Stimulated activated memory B cell treated with anti-CD40 and anti-IgM and Interleukin-4, amounts not matched to agents 10 μg/mL and 1 μg/mL and 100 μg/mL, for 72 hours (primary cell): ENCODE measurements around the gene TFCP2.

ENCODE experiments used
- ATAC-seq: fragments of 150-1000 bp; cut with Tn5 transposase; 2 replicates; pipeline ENCODE4 v1.10.0; 2021
- H3K27ac Mint-ChIP-seq: one replicate; pipeline ENCODE4 v1.8.0; 2022; ENCODE audit warnings: mild to moderate bottlenecking, mixed read lengths
- H3K27me3 Mint-ChIP-seq: one replicate; pipeline ENCODE4 v1.8.0; 2022; ENCODE audit warnings: mixed read lengths
- H3K36me3 Mint-ChIP-seq: one replicate; pipeline ENCODE4 v1.8.0; 2022; ENCODE audit warnings: mixed read lengths
- H3K4me1 Mint-ChIP-seq: one replicate; pipeline ENCODE4 v1.8.0; 2022; ENCODE audit warnings: mixed read lengths
- H3K4me3 Mint-ChIP-seq: one replicate; pipeline ENCODE4 v1.8.0; 2022; ENCODE audit warnings: mild to moderate bottlenecking, moderate library complexity, mixed read lengths
- H3K9me3 Mint-ChIP-seq: one replicate; pipeline ENCODE4 v1.8.0; 2022; ENCODE audit warnings: mixed read lengths

The TFCP2 gene

DNA sequence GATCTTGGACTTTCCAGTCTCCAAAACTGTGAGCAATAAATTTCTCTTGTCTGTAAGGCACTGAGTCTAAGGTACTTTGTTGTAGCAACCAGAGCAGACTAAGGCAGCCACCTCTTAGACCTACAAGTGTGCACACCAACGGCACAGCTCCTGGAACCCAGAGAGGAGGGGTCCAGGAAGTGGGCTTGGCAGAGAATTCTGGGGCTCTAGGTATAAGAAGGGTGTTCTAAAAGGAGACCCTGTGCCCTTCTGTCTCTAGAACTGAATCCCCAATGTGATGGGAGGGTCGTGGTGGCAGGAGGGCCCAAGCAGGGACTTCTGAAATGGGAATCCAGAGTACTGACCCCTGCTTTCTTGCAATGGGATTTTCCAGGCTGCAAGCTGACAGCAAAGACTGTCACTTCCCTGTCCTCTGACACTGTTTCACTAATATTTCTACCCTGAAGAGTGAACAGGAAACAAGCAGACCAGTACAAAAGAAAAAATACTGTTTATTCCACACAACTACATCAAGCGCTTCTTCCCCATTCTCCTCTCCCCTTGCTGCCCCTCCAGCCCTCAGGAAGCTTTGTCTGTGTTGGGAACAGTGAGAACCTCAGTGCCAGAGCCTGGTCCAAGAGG is 13.6 kb upstream of the TFCP2 start:
- H3K4me1 Mint-ChIP-seq, result peaks cover 32% of the 10 kb centered on the region
- no peaks in the 10 kb centered on the region for H3K27me3 Mint-ChIP-seq
- no peak for ATAC-seq
- no peak overlapping the region for H3K4me3 Mint-ChIP-seq
- H3K27ac Mint-ChIP-seq, result peak overlapping the region; percentile 12
- H3K36me3 Mint-ChIP-seq, result peaks cover 1% of the 10 kb centered on the region
- H3K9me3 Mint-ChIP-seq, result no peaks in the 10 kb centered on the region

DNA sequence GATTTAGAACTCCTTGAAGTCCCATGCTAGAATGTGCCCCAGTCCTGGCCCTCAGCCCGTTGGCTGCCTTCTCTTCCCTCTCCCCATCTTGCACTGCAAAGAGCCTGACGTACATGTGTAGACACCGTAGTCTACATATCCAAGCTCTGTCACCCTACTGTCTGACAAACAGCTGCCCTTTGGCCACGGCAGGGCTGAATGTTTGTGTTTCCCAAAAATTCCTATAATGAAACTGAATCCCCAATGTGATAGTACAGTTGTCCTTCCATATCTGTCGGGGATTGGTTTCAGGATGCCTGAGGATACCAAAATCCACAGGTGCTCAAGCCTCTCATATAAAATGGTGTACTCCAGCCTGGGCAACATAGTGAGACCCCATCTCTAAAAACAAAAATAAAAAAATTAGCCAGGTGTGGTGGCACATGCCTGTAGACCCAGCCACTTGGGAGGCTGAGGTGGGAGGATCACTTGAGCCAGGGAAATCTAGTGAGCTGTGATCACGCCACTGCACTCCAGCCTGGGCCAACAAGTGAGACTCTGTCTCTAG is 12.3 kb upstream of the TFCP2 start:
- H3K4me3 Mint-ChIP-seq, result no peak overlapping the region
- peaks cover 32% of the 10 kb centered on the region for H3K4me1 Mint-ChIP-seq
- H3K36me3 Mint-ChIP-seq, result no peaks in the 10 kb centered on the region
- H3K27ac Mint-ChIP-seq, result no peak overlapping the region
- H3K9me3 Mint-ChIP-seq, result no peaks in the 10 kb centered on the region
- no peak for ATAC-seq
- no peaks in the 10 kb centered on the region for H3K27me3 Mint-ChIP-seq

DNA sequence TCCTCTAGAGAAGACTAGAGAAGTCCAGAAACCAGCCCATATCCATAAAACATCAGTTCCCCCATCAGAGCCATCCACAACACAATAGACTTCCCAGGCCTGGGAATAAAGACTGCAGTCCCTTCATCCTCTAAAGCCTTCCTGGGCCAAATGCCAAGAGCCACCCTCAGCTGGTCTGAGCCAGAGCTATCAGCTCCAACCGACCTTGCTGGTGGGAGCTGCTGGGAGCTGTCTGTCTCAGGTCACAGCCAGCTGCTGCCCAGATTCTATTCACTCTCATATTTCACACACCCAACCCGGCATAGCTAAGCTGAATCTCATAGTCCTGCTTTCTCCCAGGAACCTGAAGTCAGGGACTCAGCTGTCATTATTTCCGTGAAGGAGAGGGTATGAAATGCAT is 10.9 kb upstream of the TFCP2 start:
- peaks cover 25% of the 10 kb centered on the region for H3K4me1 Mint-ChIP-seq
- no peaks in the 10 kb centered on the region for H3K36me3 Mint-ChIP-seq
- no peak overlapping the region for H3K27ac Mint-ChIP-seq
- H3K9me3 Mint-ChIP-seq, result no peaks in the 10 kb centered on the region
- H3K27me3 Mint-ChIP-seq, result no peaks in the 10 kb centered on the region
- no peak overlapping the region for H3K4me3 Mint-ChIP-seq
- ATAC-seq, result no peak

DNA sequence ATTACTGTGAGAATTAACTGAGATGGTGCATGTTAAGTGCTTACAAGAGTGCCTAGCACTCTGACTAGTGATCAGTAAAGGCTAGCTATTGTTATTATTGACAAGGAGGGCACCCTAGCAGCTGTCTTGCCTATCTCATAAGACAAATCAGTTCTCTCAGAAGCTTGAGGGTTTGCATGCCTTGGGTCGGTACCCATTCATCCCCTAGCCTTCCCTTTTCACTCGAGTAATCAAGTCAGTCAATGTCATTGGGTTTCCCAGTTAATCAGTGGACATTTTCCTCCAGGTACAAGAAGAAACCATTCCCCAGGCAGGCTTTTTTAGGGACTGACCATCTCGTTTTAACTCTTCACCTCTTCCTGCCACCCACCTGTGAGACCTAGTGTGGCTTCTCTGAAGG is 10.4 kb upstream of the TFCP2 start:
- H3K27ac Mint-ChIP-seq, result no peak overlapping the region
- no peaks in the 10 kb centered on the region for H3K36me3 Mint-ChIP-seq
- no peak overlapping the region for H3K4me3 Mint-ChIP-seq
- H3K27me3 Mint-ChIP-seq, result no peaks in the 10 kb centered on the region
- no peaks in the 10 kb centered on the region for H3K9me3 Mint-ChIP-seq
- peaks cover 20% of the 10 kb centered on the region for H3K4me1 Mint-ChIP-seq
- ATAC-seq, result no peak

DNA sequence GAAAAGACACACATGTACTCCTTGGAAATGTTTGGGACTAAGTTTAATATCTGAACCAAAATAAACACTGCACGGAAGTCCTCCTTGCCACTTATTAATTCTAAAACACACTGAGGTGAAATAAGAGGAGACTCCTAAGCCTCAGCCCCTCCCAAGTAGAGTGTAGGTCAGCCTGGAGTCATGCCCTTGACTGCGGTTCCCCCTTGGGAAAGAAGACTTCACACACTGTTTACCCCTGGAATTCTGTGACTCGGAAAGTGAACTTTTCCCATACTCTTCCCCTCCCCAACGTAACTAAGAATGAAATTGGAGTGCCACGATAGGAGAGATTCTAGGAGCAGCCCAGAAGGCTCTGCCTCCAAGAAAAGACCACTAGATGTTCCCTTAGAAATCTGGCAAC is 8.6 kb upstream of the TFCP2 start:
- Mint-ChIP-seq H3K9me3 (no peaks in the 10 kb centered on the region), H3K4me3 (no peak overlapping the region), H3K36me3 (no peaks in the 10 kb centered on the region), H3K4me1 (peaks cover 2% of the 10 kb centered on the region), H3K27ac (no peak overlapping the region), H3K27me3 (no peaks in the 10 kb centered on the region)
- no peak for ATAC-seq

DNA sequence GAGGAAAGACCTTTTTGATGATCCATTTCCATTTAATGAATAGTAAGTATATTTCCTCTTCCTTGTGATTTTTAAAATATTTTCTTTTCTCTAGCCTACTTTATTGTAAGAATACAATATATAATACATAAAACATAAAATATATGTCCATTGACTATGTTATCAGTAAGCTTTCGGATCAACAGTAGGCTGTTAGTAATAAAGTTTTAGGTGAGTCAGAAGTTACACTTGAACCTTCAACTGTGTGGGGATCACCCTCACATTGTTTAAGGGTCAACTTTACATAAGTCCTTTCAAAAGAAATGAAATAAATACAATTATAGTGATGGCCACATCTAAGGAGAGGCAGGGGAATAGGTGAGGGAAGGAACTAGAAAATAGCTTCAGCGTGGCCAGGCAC is 5.0 kb upstream of the TFCP2 start:
- no peaks in the 10 kb centered on the region for H3K36me3 Mint-ChIP-seq
- no peaks in the 10 kb centered on the region for H3K9me3 Mint-ChIP-seq
- no peak overlapping the region for H3K4me3 Mint-ChIP-seq
- H3K27me3 Mint-ChIP-seq, result no peaks in the 10 kb centered on the region
- ATAC-seq, result no peak
- H3K27ac Mint-ChIP-seq, result no peak overlapping the region
- H3K4me1 Mint-ChIP-seq, result no peaks in the 10 kb centered on the region

DNA sequence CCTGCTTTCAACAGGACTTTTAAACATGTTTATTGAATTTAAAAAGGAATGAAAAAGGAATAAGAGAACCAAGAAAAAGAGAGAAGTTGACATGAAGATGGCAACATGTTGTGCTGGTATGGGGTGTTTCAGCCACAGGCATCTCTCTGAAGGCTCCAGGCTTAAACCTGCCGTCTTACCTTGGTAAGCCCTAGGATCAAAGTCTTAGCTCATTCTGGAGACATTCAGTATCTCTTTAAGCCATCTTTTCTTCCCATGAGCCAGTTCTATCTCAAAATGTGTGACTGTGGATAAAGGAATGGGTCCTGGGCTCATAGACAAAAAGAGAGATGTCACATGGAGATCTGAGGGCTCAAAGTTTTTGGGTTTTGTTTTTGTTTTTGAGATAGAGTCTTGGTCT is 1.6 kb upstream of the TFCP2 start:
- Mint-ChIP-seq H3K9me3 (no peaks in the 10 kb centered on the region), H3K27ac (no peak overlapping the region), H3K4me1 (peaks cover 12% of the 10 kb centered on the region), H3K36me3 (peaks cover 2% of the 10 kb centered on the region), H3K27me3 (no peaks in the 10 kb centered on the region), H3K4me3 (no peak overlapping the region)
- ATAC-seq, result no peak

DNA sequence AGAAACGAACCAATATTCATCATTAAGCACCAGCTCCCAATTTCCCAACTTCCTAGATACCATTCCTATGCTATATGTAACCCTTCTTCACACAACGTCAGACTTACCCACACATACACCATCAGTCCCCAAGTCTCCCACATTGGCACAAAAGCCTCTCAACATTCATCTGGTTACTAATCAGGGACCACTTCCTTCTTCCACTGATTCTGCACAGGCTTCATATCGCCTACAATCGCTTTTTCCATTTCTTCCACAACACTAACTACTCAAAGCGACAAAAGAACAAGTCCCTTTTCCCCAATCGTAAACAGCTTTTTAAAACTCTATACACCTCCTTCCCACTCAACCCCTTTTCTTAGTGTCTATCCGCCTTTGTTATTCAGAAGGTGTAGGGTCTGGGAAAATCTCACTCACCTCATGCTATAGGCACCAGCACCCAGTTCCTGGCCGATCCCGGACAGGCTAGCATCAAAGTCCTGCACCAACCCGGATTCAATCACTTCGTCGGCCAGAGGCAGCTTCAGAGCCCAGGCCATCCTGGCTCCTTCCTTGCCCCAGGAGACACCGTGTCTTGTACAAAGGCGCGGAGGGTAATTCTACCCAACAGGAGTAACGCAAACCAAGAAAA is 936 bp downstream of the TFCP2 start:
- no peak overlapping the region for H3K27ac Mint-ChIP-seq
- no peaks in the 10 kb centered on the region for H3K9me3 Mint-ChIP-seq
- H3K4me1 Mint-ChIP-seq, result peaks cover 24% of the 10 kb centered on the region
- ATAC-seq, result peak; percentile 1
- H3K36me3 Mint-ChIP-seq, result peaks cover 6% of the 10 kb centered on the region
- no peaks in the 10 kb centered on the region for H3K27me3 Mint-ChIP-seq
- H3K4me3 Mint-ChIP-seq, result no peak overlapping the region

DNA sequence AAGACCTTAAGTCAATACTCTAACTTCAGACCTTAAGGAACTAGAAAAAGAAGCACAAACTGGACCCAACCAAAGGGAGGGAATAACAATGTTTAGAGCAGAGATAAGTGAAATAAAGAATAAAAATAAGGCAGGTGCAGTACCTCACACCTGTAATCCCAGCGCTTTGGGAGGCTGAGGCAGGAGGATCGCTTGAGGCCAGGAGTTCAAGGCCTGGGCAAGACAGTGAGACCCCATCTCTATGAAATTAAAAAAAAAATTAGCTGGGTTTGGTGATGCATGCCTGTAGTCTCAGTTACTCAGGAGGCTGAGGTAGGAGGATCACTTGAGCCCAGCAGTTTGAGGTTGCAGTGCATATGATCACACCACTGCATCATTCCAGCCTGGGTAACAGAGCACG is 9.1 kb downstream of the TFCP2 start:
- Mint-ChIP-seq H3K36me3 (peaks cover 20% of the 10 kb centered on the region), H3K4me1 (peaks cover 46% of the 10 kb centered on the region), H3K9me3 (no peaks in the 10 kb centered on the region), H3K27ac (peak overlapping the region; percentile 24), H3K4me3 (no peak overlapping the region), H3K27me3 (no peaks in the 10 kb centered on the region)
- ATAC-seq, result no peak

DNA sequence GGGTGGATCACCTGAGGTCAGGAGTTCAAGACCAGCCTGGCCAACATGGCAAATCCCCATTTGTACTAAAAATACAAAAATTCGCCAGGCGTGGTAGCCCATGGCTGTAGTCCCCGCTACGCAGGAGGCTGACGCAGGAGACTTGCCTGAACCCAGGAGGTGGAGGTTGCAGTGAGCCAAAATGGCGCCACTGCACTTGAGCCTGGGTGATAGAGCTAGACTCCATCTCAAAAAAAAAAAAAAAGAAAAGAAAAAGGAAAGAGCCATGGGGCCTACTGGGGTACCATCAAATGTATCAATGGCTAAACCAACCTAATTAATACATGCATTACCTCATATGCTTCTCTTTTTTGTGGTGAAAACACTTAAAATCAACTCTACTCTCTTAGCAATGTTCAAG is 10.7 kb downstream of the TFCP2 start:
- Mint-ChIP-seq H3K27ac (no peak overlapping the region), H3K4me1 (peaks cover 40% of the 10 kb centered on the region), H3K4me3 (no peak overlapping the region), H3K36me3 (peaks cover 20% of the 10 kb centered on the region), H3K27me3 (no peaks in the 10 kb centered on the region), H3K9me3 (no peaks in the 10 kb centered on the region)
- ATAC-seq, result no peak

DNA sequence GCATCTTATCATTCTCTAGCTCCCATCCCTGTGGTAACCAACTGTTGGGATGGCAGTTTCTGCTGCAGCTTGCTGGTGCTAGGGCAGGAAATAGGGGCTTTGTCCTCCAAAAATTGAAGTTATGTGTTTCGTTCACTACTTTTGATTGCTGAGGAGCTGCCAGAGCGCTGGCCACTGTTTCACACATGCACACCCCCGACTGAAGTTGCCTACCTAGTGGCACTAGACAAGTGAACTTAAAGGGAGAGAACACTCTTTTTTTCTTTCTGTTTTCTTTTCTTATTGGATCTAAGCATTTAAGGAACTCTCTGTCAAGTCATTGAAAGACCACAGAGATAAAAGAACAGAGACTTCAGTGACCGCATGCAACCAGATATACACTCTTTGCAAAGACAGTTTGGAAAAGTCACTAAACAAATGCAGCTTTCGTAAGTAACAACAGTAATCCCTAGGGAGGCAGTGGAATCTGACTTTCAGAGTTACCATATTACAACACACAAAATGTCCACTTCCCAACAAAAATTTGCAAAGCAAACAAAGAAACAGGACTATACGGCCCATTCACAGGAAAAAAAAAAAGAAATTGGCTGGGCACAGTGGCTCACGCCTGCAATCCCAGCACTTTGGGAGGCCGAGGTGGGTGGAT is 12.0 kb downstream of the TFCP2 start:
- no peaks in the 10 kb centered on the region for H3K27me3 Mint-ChIP-seq
- H3K27ac Mint-ChIP-seq, result no peak overlapping the region
- ATAC-seq, result no peak
- H3K9me3 Mint-ChIP-seq, result no peaks in the 10 kb centered on the region
- no peak overlapping the region for H3K4me3 Mint-ChIP-seq
- H3K4me1 Mint-ChIP-seq, result peaks cover 31% of the 10 kb centered on the region
- peaks cover 15% of the 10 kb centered on the region for H3K36me3 Mint-ChIP-seq

DNA sequence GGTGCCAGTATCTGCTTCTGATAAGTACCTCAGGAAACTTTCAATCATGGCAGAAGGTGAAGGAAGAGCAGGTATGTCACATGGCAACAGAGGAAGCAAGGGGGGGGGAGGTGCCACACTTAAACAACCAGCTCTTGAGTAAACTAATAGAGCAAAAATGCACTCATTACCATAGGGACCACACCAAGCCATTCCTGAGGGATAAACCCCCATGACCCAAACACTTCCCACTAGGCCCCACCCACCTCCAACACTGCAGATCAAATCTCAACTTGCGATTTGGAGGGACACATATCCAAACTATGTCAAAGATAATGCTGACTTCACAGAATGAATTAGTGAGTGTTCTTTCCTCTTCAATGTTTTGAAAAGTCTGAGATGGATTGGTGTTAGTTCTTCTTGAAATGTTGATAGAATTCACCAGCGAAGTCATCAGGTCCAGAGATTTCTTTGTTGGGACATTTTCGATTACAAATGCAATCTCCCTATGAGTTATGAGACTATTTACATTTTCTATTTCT is 16.6 kb downstream of the TFCP2 start:
- no peaks in the 10 kb centered on the region for H3K9me3 Mint-ChIP-seq
- H3K27me3 Mint-ChIP-seq, result no peaks in the 10 kb centered on the region
- H3K4me3 Mint-ChIP-seq, result no peak overlapping the region
- peaks cover 10% of the 10 kb centered on the region for H3K4me1 Mint-ChIP-seq
- H3K36me3 Mint-ChIP-seq, result peaks cover 5% of the 10 kb centered on the region
- H3K27ac Mint-ChIP-seq, result no peak overlapping the region
- ATAC-seq, result no peak

DNA sequence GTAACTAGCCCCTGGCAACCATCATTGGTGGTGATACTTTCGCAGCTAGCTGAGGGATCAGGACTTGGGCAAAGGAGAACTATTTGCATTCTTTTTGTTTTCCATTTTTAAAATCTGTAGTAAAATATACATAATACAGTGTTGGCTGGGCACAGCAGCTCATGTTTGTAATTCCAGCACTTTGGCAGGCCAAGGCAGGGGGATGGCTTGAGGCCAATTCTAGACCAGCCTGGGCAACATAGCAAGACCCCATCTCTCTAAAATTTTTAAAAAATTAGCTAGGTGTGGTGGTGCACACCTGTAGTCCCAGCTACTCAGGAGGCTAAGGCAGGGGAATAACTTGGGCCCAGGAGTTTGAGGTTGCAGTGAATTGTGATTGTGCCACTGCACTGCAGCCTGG is 20.0 kb downstream of the TFCP2 start:
- no peaks in the 10 kb centered on the region for H3K9me3 Mint-ChIP-seq
- H3K36me3 Mint-ChIP-seq, result peaks cover 9% of the 10 kb centered on the region
- H3K27me3 Mint-ChIP-seq, result no peaks in the 10 kb centered on the region
- no peak overlapping the region for H3K4me3 Mint-ChIP-seq
- ATAC-seq, result no peak
- H3K27ac Mint-ChIP-seq, result no peak overlapping the region
- peaks cover 23% of the 10 kb centered on the region for H3K4me1 Mint-ChIP-seq

DNA sequence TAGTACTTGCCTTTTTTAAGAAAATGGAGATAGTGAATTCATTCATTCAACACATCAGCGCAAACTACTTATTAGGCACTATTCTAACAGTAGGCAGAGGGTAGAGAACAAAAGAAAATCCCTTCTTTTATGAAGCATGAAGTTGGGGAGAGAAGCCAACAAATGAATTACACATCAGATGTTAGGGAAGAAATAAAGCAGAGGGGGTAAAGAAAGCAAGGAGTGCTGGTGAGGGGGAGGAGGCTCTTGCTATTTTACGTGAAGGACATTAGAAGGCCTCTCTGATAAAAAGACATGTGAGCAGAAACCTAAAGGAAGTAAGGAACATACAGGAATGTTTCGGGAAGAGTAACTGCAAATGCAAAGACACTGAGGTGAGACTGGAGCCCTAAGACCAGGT is 22.2 kb downstream of the TFCP2 start:
- ATAC-seq, result no peak
- no peak overlapping the region for H3K27ac Mint-ChIP-seq
- no peak overlapping the region for H3K4me3 Mint-ChIP-seq
- no peaks in the 10 kb centered on the region for H3K27me3 Mint-ChIP-seq
- H3K4me1 Mint-ChIP-seq, result peaks cover 35% of the 10 kb centered on the region
- no peaks in the 10 kb centered on the region for H3K9me3 Mint-ChIP-seq
- H3K36me3 Mint-ChIP-seq, result peaks cover 15% of the 10 kb centered on the region

DNA sequence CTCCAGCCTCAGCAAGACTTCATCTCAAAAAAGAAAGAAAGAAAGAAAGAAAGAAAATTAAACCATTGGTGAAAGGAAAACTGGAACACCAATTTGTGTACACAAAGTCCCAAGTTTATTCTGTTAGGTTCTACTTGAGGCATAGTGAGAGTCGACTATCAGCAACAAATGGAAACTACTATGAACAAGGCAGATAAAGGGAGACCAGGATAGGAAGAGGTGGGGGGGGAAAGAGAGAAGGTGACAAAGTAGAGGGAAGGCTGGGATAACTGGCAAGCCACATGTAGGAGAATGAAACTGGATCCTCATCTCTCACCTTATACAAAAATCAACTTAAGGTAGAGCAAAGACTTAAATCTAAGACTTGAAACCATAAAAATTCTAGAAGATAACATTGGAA is 25.6 kb downstream of the TFCP2 start:
- Mint-ChIP-seq H3K9me3 (no peaks in the 10 kb centered on the region), H3K27ac (no peak overlapping the region), H3K4me1 (peaks cover 34% of the 10 kb centered on the region), H3K36me3 (peaks cover 19% of the 10 kb centered on the region), H3K4me3 (no peak overlapping the region), H3K27me3 (no peaks in the 10 kb centered on the region)
- ATAC-seq, result no peak
